HG03175 (cell line): ENCODE measurements around the gene NOTUM.
"Not testable (repeated sequence)": the region's sequence is repeated elsewhere in the genome, so short reads cannot be mapped to it uniquely, and the experiment has no call there.

Experiments
- ATAC-seq: cut with Tn5 transposase; IDR thresholded peaks from one replicate; pipeline ENCODE4 v1.9.1; 2021; ENCODE audit warnings: mild to moderate bottlenecking, moderate library complexity; ENCODE audit not compliant: unreplicated experiment

Gene NOTUM

GRCh38 chr17:81958633-81959342, 2.2 kb downstream of the NOTUM start:
- no peak for ATAC-seq

DNA sequence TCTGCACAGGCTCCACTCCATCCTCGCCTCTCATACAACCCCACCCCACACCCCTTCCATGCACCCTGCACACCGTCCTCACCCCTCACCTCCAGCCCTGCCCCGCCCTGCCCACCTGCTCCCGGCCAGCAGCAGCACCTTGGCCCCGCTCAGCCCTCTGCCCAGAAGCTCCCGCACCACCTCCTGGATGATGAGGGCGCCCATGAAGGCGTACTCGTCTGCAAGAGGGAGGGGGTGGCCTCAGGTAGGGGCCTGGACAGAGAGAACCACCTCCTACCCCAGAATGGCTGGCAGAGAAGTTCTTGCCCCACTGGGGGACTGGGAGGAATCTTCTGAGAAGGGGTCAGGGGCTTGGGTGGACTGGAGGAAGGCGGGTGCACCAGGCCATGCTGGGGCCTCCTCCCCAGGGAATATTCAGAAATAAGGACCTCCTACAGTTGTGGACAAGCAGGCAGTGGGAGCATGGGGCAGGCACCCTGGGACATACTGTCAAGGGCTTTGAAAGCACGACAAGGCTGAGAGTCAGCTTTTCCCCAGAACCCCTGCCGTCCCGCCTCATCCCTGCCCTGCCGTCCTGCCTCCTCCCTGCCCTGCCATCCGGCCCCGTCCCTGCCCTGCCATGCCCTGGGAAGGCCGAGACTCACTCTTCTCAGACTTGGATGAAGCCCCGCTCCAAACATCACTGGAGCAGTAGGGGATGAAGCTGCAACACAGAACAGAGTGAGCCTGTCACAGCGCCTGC, 3.1 kb downstream of the NOTUM start:
- no peak for ATAC-seq

GRCh38 chr17:81956607-81957589, 4.1 kb downstream of the NOTUM start:
- ATAC-seq = no peak

GRCh38 chr17:81955756-81956544, 5.0 kb downstream of the NOTUM start:
- no peak for ATAC-seq

DNA sequence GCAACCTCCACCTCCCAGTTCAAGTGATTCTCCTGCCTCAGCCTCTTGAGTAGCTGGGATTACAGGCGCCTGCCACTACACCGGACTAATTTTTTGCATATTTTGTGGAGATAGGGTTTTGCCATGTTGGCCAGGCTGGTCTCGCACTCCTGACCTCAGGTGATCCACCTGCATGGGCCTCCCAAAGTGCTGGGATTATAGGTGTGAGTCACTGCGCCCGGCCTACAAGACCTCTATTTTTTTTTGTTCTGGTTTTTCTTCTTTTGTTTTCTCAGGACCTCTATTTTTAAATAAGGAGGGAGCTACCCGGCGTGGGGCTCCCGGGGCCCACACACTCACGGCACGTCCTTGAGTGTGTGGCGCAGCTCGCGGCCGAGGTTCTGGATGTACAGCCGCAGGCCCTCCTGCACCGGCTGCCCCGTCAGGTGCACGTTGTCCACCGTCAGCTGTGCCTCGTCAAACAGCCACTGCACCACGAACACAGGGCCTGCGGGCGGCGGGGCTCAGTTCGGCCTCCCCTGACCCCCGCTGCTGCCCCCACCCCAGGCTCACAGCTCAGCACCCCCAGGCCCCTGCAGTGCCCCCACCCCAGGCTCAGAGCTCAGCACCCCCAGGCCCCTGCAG, 5.8 kb downstream of the NOTUM start:
- ATAC-seq = no peak

- no peak for ATAC-seq
Measured at GRCh38 chr17:81954131-81955057, 6.6 kb downstream of the NOTUM start.

- not testable (repeated sequence) for ATAC-seq
Measured at GRCh38 chr17:81953443-81953842, 7.5 kb downstream of the NOTUM start.

GRCh38 chr17:81952792-81953228, 8.2 kb downstream of the NOTUM start:
- ATAC-seq = no peak

DNA sequence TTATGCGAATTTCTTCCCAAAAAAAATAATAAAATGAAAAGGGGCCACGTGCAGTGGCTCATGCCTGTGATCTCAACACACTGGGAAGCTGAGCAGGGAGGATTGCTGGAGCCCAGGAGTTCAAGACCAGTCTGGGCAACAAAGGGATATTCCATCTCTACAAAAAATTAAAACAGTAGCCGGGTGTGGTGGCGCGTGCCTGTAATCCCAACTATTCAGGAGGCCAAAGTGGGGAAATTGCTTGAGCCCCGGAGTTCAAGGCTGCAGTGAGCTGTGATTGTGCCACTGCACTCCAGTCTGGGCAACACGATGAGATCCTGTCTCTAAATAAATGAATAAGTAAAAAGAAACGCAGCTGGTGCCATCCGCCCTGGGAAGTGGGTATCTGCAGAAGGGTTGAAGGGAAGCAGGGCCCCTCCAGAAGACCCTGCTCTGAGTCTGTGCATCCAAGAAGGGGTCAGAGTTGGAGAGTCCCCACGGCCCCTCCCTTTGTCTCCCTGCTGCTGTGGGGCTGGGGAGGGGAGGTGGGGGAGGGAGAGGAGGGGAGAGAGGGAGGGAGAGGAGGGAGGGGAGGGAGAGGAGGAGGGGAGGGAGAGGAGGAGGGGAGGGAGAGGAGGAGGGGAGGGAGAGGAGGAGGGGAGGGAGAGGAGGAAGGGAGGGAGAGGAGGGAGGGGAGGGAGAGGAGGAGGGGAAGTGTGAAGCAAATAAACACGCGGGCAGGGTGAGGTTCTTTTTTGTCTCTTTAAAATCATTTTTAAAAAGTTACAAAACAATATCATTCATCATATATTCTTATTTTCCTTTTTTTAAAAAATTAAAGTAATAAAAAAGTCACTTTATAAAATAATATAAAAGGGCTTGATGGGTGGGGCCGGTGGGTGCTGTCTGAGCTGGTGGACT, 9.0 kb downstream of the NOTUM start:
- ATAC-seq = no peak

GRCh38 chr17:81950501-81950900, 10.5 kb downstream of the NOTUM start:
- no peak for ATAC-seq

GRCh38 chr17:81948635-81949378, 12.2 kb downstream of the NOTUM start:
- ATAC-seq = no peak

DNA sequence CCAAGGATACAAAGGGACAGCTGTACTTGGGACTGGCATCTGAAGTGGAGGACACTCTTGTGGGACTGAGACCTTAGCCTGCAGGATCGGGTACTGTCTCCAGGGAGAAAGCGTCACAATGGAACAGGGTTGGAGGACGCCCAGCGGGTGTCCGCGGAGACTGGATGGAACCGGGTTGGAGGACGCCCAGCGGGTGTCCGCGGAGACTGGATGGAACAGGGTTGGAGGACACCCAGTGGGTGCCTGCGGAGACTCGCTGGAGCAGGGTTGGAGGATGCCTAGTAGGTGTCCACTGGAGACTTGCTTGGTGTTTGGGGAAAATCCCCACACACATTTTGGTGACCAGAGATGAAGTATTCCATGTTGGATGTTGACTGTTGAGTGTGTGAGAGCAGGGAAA, 13.8 kb downstream of the NOTUM start, which contains the start of gene MYADML2:
Gene MYADML2 (minus strand): TSS at position 45 of the 400 bp plus-strand sequence. CDS start 5,492 bp downstream, outside the sequence.
- no peak for ATAC-seq

GRCh38 chr17:81944858-81945257, 16.1 kb downstream of the NOTUM start:
- no peak for ATAC-seq

- no peak for ATAC-seq
Measured at GRCh38 chr17:81942167-81942553, 18.8 kb downstream of the NOTUM start.

GRCh38 chr17:81941484-81942166, 19.4 kb downstream of the NOTUM start:
- ATAC-seq = no peak
